Fibroblast of lung (primary cell): Measurements from ENCODE around the gene RTKN. TPM values are rescaled to one million over a fixed set of nuclear protein-coding genes. Genes with fewer than 3 reads are reported as not detected.

Experiments used
- DNase-seq, 2 donors: peaks; one replicate each; pipeline versions ENCODE4 v3.0.0 to v3.0.0-alpha.2; 2010; ENCODE audit warnings: low read depth in 2 of 2
- H2AFZ ChIP-seq: 2 replicates; pipeline ENCODE4 v1.5.1; 2012; ENCODE audit warnings: low read length, control low read depth, inconsistent platforms
- H3K27ac ChIP-seq: 2 replicates; pipeline ENCODE4 v1.5.1; 2011; ENCODE audit warnings: low read length, control low read depth; ENCODE audit not compliant: insufficient read depth
- H3K27me3 ChIP-seq: 2 replicates; pipeline ENCODE4 v1.5.1; 2011; ENCODE audit warnings: mild to moderate bottlenecking, low read length; ENCODE audit not compliant: control insufficient read depth, insufficient read depth
- H3K36me3 ChIP-seq: 2 replicates; pipeline ENCODE4 v1.5.1; 2011; ENCODE audit warnings: low read length; ENCODE audit not compliant: control insufficient read depth, insufficient read depth
- H3K4me1 ChIP-seq: 2 replicates; pipeline ENCODE4 v1.5.1; 2011; ENCODE audit warnings: low read length; ENCODE audit not compliant: control insufficient read depth, insufficient read depth; ENCODE audit errors: extremely low read depth
- H3K4me2 ChIP-seq: 2 replicates; pipeline ENCODE4 v1.5.1; 2011; ENCODE audit warnings: low read length, control low read depth; ENCODE audit not compliant: insufficient read depth; ENCODE audit errors: extremely low read depth
- H3K4me3 ChIP-seq, 4 experiments: fragments of 200-600 bp in 1 of 4; sonication (generic) in 1 of 4; replicated peaks in 1 of 4; 2 replicates each; pipeline ENCODE4 v1.5.1; 2011 to 2016; ENCODE audit warnings: low read length in 4 of 4, low read depth in 3 of 4, mild to moderate bottlenecking in 3 of 4, control low read depth in 2 of 4, inconsistent platforms in 1 of 4, mixed read lengths in 1 of 4; ENCODE audit not compliant: insufficient read depth in 1 of 4; ENCODE audit errors: control extremely low read depth in 1 of 4
- H3K79me2 ChIP-seq: 2 replicates; pipeline ENCODE4 v1.5.1; 2012; ENCODE audit warnings: mild to moderate bottlenecking, low read length, inconsistent platforms; ENCODE audit not compliant: control insufficient read depth, insufficient read depth
- H3K9ac ChIP-seq: 2 replicates; pipeline ENCODE4 v1.5.1; 2011; ENCODE audit warnings: mild to moderate bottlenecking, low read length, control low read depth; ENCODE audit not compliant: insufficient read depth
- H3K9me3 ChIP-seq: 2 replicates; pipeline ENCODE4 v1.5.1; 2012; ENCODE audit warnings: low read depth, low read length; ENCODE audit not compliant: control insufficient read depth, insufficient read depth
- H4K20me1 ChIP-seq: 2 replicates; pipeline ENCODE4 v1.5.1; 2011; ENCODE audit warnings: low read length; ENCODE audit not compliant: control insufficient read depth, insufficient read depth; ENCODE audit errors: extremely low read depth
- EZH2 ChIP-seq: IDR thresholded peaks from 2 replicates; pipeline ENCODE4 v1.5.1; 2012; ENCODE audit warnings: low read length, control low read depth, mild to moderate bottlenecking; ENCODE audit errors: missing control alignments
- polyA plus RNA-seq, 2 donors: library from polyadenylated mRNA; depleted of rRNA in 1 of 2; stranded (reverse) in 1 of 2; unstranded in 1 of 2; fragments of >200 nt; gene quantifications; 2 replicates each; pipeline ENCODE4 v1.2.1, GENCODE V29; 2011 to 2012; ENCODE audit warnings: missing spikeins in 1 of 2
- total RNA-seq: library from RNA; depleted of rRNA; stranded (reverse); fragments of >200 nt; gene quantifications from 2 replicates; pipeline ENCODE4 v1.2.1, GENCODE V29; 2014
- TF ChIP-seq, protein P1 (sequence below), 2 donors: IDR thresholded peaks in 1 of 2; conservative IDR thresholded peaks in 1 of 2; 1 replicate in 1 of 2; 2 replicates in 1 of 2; pipeline ENCODE4 v1.5.1; 2011 to 2012; ENCODE audit warnings: low read length in 2 of 2, control low read depth in 1 of 2, inconsistent platforms in 1 of 2, low read depth in 1 of 2, mild to moderate bottlenecking in 1 of 2

Gene RTKN
- total and polyA plus RNA-seq, 2 donors (not counting 1 experiment from before 2014, with no cell fraction given): 8.3 to 16.0 TPM

DNA sequence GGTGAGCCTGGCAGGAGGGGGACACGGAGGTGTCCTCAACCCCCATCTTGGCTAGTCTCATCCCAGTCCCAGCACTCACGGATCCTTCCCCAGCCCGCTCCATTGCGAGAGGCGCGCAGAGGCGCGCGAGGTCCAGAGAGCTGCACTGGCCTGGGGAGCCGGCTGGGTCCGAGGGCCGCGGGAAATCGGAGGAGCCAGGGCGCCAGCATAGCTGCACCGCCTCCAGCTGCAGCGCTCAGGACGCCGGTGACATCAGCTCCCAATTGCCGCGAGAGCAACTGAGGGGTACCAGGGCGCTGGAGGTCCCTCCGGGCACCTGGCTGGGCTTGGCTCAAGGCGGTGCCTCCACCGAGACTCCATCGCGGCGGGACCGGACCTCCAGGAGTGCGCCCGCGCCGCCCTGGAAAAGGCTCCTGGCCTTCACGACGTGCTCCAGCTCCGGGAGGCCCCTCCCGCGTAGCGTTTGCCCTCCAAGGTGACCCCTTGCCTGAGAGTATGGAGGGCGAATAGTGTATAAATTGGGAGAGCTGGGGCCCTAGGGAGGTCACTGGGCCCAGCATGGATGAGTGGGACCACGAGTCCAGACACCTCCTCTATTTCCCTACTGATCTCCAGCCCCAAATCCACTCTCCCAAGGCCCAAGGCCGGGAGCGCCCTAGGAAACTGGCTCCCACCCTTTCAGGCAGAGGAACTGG lies 5.5 kb downstream of the RTKN start:
- Histone ChIP-seq H3K27me3 (no peaks in the 10 kb centered on the region), H3K79me2 (no peaks in the 10 kb centered on the region), H4K20me1 (no peaks in the 10 kb centered on the region), H3K4me3 (no peak overlapping the region), H2AFZ (no peak overlapping the region), H3K4me1 (peaks cover 12% of the 10 kb centered on the region), H3K27ac (no peak overlapping the region), H3K9ac (no peak overlapping the region), H3K36me3 (peaks cover 2% of the 10 kb centered on the region), H3K4me2 (no peak overlapping the region), H3K9me3 (no peaks in the 10 kb centered on the region)
- no peak for DNase-seq
- no peak for TF ChIP-seq EZH2

DNA sequence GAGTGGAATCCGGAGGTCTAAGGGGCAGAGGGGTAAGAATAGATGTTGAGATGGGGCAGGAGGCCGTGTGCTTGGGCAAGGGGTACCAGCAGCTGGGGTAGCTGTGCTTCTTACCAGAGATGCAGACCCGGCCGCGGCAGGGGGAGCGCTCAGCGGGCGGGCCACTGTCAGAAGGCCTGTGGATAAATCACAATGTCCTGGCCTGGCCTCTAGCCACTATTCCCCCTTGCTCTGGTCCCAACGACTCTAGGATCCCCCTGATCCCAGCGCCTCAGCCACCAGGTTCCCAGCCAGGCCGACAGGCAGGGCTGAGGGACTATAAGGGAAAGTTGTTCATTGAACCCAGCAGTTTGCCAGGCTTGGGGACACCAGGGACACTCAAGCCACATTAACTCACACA lies 11.2 kb downstream of the RTKN start:
- no peak for DNase-seq
- H3K4me3 ChIP-seq: no peak overlapping the region
- no peak for TF ChIP-seq EZH2
- TF ChIP-seq, protein P1, sequence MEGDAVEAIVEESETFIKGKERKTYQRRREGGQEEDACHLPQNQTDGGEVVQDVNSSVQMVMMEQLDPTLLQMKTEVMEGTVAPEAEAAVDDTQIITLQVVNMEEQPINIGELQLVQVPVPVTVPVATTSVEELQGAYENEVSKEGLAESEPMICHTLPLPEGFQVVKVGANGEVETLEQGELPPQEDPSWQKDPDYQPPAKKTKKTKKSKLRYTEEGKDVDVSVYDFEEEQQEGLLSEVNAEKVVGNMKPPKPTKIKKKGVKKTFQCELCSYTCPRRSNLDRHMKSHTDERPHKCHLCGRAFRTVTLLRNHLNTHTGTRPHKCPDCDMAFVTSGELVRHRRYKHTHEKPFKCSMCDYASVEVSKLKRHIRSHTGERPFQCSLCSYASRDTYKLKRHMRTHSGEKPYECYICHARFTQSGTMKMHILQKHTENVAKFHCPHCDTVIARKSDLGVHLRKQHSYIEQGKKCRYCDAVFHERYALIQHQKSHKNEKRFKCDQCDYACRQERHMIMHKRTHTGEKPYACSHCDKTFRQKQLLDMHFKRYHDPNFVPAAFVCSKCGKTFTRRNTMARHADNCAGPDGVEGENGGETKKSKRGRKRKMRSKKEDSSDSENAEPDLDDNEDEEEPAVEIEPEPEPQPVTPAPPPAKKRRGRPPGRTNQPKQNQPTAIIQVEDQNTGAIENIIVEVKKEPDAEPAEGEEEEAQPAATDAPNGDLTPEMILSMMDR (conservative IDR thresholded peaks at IDR 0.05 in 1 of 2, IDR thresholded peaks at IDR 0.05 in 1 of 2; ENCODE audit: low read depth in 1 of 2, low read length in 2 of 2): no peak
- H3K36me3 ChIP-seq: peaks cover 14% of the 10 kb centered on the region
- H3K27ac ChIP-seq: no peak overlapping the region
- H3K4me2 ChIP-seq: no peak overlapping the region
- peaks cover 2% of the 10 kb centered on the region for H3K4me1 ChIP-seq
- H3K9ac ChIP-seq: no peak overlapping the region
- no peaks in the 10 kb centered on the region for H3K79me2 ChIP-seq
- no peaks in the 10 kb centered on the region for H3K27me3 ChIP-seq
- no peaks in the 10 kb centered on the region for H4K20me1 ChIP-seq
- no peak overlapping the region for H2AFZ ChIP-seq
- H3K9me3 ChIP-seq: no peaks in the 10 kb centered on the region

DNA sequence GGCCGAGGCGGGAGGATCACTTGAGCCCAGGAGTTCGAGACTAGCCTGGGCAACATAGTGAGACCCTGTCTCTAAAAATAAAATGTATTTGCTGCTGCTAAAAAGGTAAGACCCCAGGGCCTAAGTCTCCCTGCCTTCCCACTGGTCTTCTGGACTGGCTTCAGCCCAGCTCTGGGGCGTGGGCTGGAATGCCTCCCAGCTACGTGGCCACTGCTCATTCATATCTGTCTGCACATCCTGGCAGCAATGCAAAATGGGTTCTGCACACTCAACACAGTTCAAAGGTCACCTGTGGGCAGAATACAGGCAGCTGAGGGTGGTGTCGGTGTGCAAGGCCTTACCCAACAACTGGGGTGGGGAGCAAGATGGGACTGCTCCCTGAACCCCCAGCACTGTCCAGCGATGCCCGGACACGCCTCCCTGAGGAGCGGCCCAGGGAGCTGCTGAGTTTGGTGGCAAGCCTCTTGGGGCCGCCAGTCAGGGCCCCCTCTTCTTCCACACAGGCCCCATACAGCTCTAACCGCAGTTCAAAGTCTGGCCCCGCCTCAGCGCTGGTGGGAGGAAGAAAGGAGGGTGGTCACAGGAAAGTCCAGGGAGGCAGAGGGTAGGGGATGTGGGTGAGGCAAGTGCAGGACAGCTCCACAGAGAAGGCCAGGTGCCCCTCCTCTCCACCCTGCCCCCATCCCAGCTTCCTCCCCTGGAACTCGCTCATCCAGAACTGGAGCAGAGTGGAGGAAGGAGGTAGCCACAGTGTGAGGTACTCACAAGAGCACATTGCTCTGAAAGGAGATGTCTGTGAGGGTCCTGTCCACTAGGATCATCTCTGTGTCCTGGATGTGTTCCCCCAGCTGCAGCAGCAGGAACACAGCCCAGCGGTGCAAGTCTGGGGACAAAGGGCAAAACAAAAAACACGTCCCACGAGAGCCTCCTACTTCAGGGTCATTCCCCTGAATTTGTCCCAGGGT lies 12.0 kb downstream of the RTKN start:
- Histone ChIP-seq H3K4me2 (no peak overlapping the region), H3K79me2 (no peaks in the 10 kb centered on the region), H3K27ac (no peak overlapping the region), H3K4me3 (no peak overlapping the region), H3K9me3 (no peaks in the 10 kb centered on the region), H4K20me1 (no peaks in the 10 kb centered on the region), H3K4me1 (peaks cover 2% of the 10 kb centered on the region), H3K27me3 (no peaks in the 10 kb centered on the region), H3K36me3 (peaks cover 16% of the 10 kb centered on the region), H3K9ac (no peak overlapping the region), H2AFZ (no peak overlapping the region)
- TF ChIP-seq, protein P1 (conservative IDR thresholded peaks at IDR 0.05 in 1 of 2, IDR thresholded peaks at IDR 0.05 in 1 of 2; ENCODE audit: low read depth in 1 of 2, low read length in 2 of 2): no peak
- TF ChIP-seq EZH2: no peak
- peak in 1 of 2 donors; percentile 24 for DNase-seq
